ENCODE data around the gene ANKRD24. TPM values are rescaled to one million over a fixed set of nuclear protein-coding genes. Genes with fewer than 3 reads are reported as not detected.

The ANKRD24 gene
- total and polyA plus RNA-seq, 7 donors, result 0.36 to 1.2 (median 0.72) TPM; not detected in 1

GRCh38 chr19:4161415-4162077 lies 20.9 kb upstream of the ANKRD24 start:
- no peaks in the 10 kb centered on the region for H3K9me3 ChIP-seq
- DNase-seq, result no peak
- H3K4me3 ChIP-seq, result no peak overlapping the region
- H3K27me3 ChIP-seq, result peaks cover 0 to 11% (median 0%) of the 10 kb centered on the region in 3 donors
- TF ChIP-seq POLR2A (IDR thresholded peaks at IDR 0.05), result no peak
- TF ChIP-seq CTCF (IDR thresholded peaks at IDR 0.05), result no peak
- TF ChIP-seq EP300 (IDR thresholded peaks at IDR 0.05), result no peak
- no peak for TF ChIP-seq POLR2AphosphoS5 (IDR thresholded peaks at IDR 0.05)
- H3K36me3 ChIP-seq, result no peaks in the 10 kb centered on the region
- WGBS, 2 donors, result 59 to 80% methylated on average over 7 of the region's 7 CpGs
- intact Hi-C loops (cut with DNase I), result no loop called here
- H3K27ac ChIP-seq, result no peak overlapping the region
- no peaks in the 10 kb centered on the region for H3K4me1 ChIP-seq

- no peaks in the 10 kb centered on the region for H3K36me3 ChIP-seq
- H3K4me3 ChIP-seq, result no peak overlapping the region
- intact Hi-C loops (cut with DNase I), result no loop called here
- H3K4me1 ChIP-seq, result no peaks in the 10 kb centered on the region
- H3K27me3 ChIP-seq, result peaks cover 0 to 19% (median 0%) of the 10 kb centered on the region in 3 donors
- TF ChIP-seq CTCF (IDR thresholded peaks at IDR 0.05) (no peak), POLR2A (IDR thresholded peaks at IDR 0.05) (no peak), EP300 (IDR thresholded peaks at IDR 0.05) (no peak), POLR2AphosphoS5 (IDR thresholded peaks at IDR 0.05) (no peak)
- no peak overlapping the region for H3K27ac ChIP-seq
- WGBS, 2 donors, result 20 to 58% methylated on average over 11 of the region's 11 CpGs
- DNase-seq, result no peak
- no peaks in the 10 kb centered on the region for H3K9me3 ChIP-seq
These were observed 18.2 kb upstream of the ANKRD24 start for GRCh38 chr19:4164262-4164661.

GRCh38 chr19:4171676-4172075 lies 10.8 kb upstream of the ANKRD24 start:
- peaks cover 0 to 7% (median 3%) of the 10 kb centered on the region in 4 donors for H3K4me1 ChIP-seq
- no peak for TF ChIP-seq POLR2AphosphoS5 (IDR thresholded peaks at IDR 0.05)
- TF ChIP-seq EP300 (IDR thresholded peaks at IDR 0.05), result no peak
- no peak for TF ChIP-seq POLR2A (IDR thresholded peaks at IDR 0.05)
- no peak overlapping the region for H3K27ac ChIP-seq
- WGBS, 2 donors, result 58 to 63% methylated on average over 22 of the region's 22 CpGs
- no peak overlapping the region for H3K4me3 ChIP-seq
- H3K9me3 ChIP-seq, result no peaks in the 10 kb centered on the region
- peaks cover 0 to 19% (median 4%) of the 10 kb centered on the region in 4 donors for H3K36me3 ChIP-seq
- H3K27me3 ChIP-seq, result peaks cover 0 to 42% (median 4%) of the 10 kb centered on the region in 3 donors
- intact Hi-C loops (cut with DNase I), result no loop called here
- DNase-seq, result no peak

GRCh38 chr19:4172861-4173473 lies 9.5 kb upstream of the ANKRD24 start:
- no peak overlapping the region for H3K27ac ChIP-seq
- peaks cover 0 to 30% (median 5%) of the 10 kb centered on the region in 4 donors for H3K36me3 ChIP-seq
- TF ChIP-seq CTCF (IDR thresholded peaks at IDR 0.05), result no peak
- H3K4me3 ChIP-seq, result no peak overlapping the region
- H3K4me1 ChIP-seq, result peaks cover 0 to 7% (median 3%) of the 10 kb centered on the region in 4 donors
- DNase-seq, result no peak
- 4 to 6% methylated on average over 45 of the region's 45 CpGs for WGBS, 2 donors
- H3K27me3 ChIP-seq, result peaks cover 0 to 31% (median 4%) of the 10 kb centered on the region in 3 donors
- intact Hi-C loops (cut with DNase I), result no loop called here
- no peaks in the 10 kb centered on the region for H3K9me3 ChIP-seq

- Histone ChIP-seq H3K36me3 (peaks cover 0 to 37% (median 5%) of the 10 kb centered on the region in 4 donors), H3K9me3 (no peaks in the 10 kb centered on the region), H3K27me3 (peaks cover 0 to 31% (median 4%) of the 10 kb centered on the region in 3 donors), H3K4me1 (peaks cover 0 to 7% (median 3%) of the 10 kb centered on the region in 4 donors), H3K27ac (no peak overlapping the region), H3K4me3 (no peak overlapping the region)
- DNase-seq, result no peak
- TF ChIP-seq CTCF (IDR thresholded peaks at IDR 0.05) (no peak), EP300 (IDR thresholded peaks at IDR 0.05) (no peak), POLR2A (IDR thresholded peaks at IDR 0.05) (no peak), POLR2AphosphoS5 (IDR thresholded peaks at IDR 0.05) (no peak)
- 13 to 35% methylated on average over 11 of the region's 11 CpGs for WGBS, 2 donors
- intact Hi-C loops (cut with DNase I), result no loop called here
These were observed 8.8 kb upstream of the ANKRD24 start for GRCh38 chr19:4173479-4174212.
